HCT116 (cell line): Measurements from ENCODE around the gene EIF4E1B. TPM values are rescaled to one million over a fixed set of nuclear protein-coding genes. Genes with fewer than 3 reads are reported as not detected.
A peak's percentile ranks its signal among the peaks of the same experiment; 100 is the strongest.

Experiments
- ATAC-seq: fragments of 200-7000 bp; cut with Tn5 transposase; 2 replicates; pipeline ENCODE4 v1.9.1; 2020; ENCODE audit warnings: mild to moderate bottlenecking, moderate library complexity
- BruUV-seq: library from RNA; stranded (reverse); fragments of 400-500 nt; replicated peaks from 2 replicates; lab custom pipeline; 2021; lab: Mats Ljungman, UMichigan
- CTCF ChIA-PET: fragments of 300-600 bp; sonication (Branson Sonifier 250); formaldehyde crosslinking; loops from one replicate; lab custom pipeline; 2021; ENCODE audit warnings: antibody characterized with exemption; lab: Charles Lee
- POLR2A ChIA-PET: fragments of 300-600, 350-600 bp; sonication (Branson Sonifier 250); formaldehyde crosslinking; loops from one replicate; lab custom pipeline; 2021; ENCODE audit warnings: antibody characterized with exemption; lab: Charles Lee
- RAD21 ChIA-PET, 2 experiments: fragments of 300-600 bp; sonication (Branson Sonifier 250); formaldehyde crosslinking; loops; one replicate each; lab custom pipeline; 2023; ENCODE audit warnings: low total read pairs in 2 of 2; ENCODE audit not compliant: uncharacterized antibody in 2 of 2, unreplicated experiment in 2 of 2, low non-redundant PET in 1 of 2; lab: Charles Lee
- DNase-seq: peaks from one replicate; pipeline ENCODE4 v3.0.0-alpha.2; 2010; ENCODE audit warnings: low read depth, low spot score
- H2AFZ ChIP-seq: fragments of 200-600 bp; shearing (Covaris generic), sonication (generic); 2 replicates; pipeline ENCODE4 v1.6.1; 2017; ENCODE audit warnings: low read depth, mixed run types, mixed read lengths, antibody characterized with exemption, low read length; ENCODE audit not compliant: poor library complexity, severe bottlenecking
- H3K27ac ChIP-seq: 2 replicates; pipeline ENCODE4 v1.5.1; 2012; ENCODE audit warnings: low read depth, low read length
- H3K27me3 ChIP-seq: fragments of 200-600 bp; sonication (generic); 2 replicates; pipeline ENCODE4 v1.6.1; 2016; ENCODE audit warnings: mixed run types, low read length, mixed read lengths; ENCODE audit not compliant: insufficient read depth
- H3K36me3 ChIP-seq, 2 experiments: fragments of 200-500 bp in 1 of 2; fragments of 200-600 bp in 1 of 2; sonication (Bioruptor generic) in 1 of 2; sonication (generic) in 1 of 2; 2 replicates each; pipeline versions ENCODE4 v1.5.1 to v1.6.1; 2014 to 2016; ENCODE audit warnings: low read length in 2 of 2, inconsistent platforms in 1 of 2, mixed read lengths in 1 of 2, mixed run types in 1 of 2; ENCODE audit not compliant: insufficient read depth in 2 of 2, control insufficient read depth in 1 of 2
- H3K4me1 ChIP-seq, 2 experiments: fragments of 200-600 bp in 1 of 2; sonication (generic) in 1 of 2; 2 replicates each; pipeline versions ENCODE4 v1.5.1 to v1.6.1; 2012 to 2017; ENCODE audit warnings: low read length in 2 of 2, inconsistent platforms in 1 of 2, mild to moderate bottlenecking in 1 of 2, mixed read lengths in 1 of 2, mixed run types in 1 of 2, moderate library complexity in 1 of 2; ENCODE audit not compliant: insufficient read depth in 2 of 2, control insufficient read depth in 1 of 2
- H3K4me2 ChIP-seq: fragments of 200-600 bp; sonication (generic); 2 replicates; pipeline ENCODE4 v1.6.1; 2017; ENCODE audit warnings: mixed run types, low read length, mixed read lengths
- H3K4me3 ChIP-seq, 2 experiments: fragments of 200-600 bp in 1 of 2; sonication (generic) in 1 of 2; replicated peaks in 1 of 2; 2 replicates each; pipeline ENCODE4 v1.5.1; 2011 to 2016; ENCODE audit warnings: low read length in 2 of 2, control low read depth in 1 of 2, low read depth in 1 of 2, mild to moderate bottlenecking in 1 of 2, mixed read lengths in 1 of 2, mixed run types in 1 of 2
- H3K79me2 ChIP-seq: fragments of 200-600 bp; sonication (generic); 2 replicates; pipeline ENCODE4 v1.6.1; 2017; ENCODE audit warnings: mild to moderate bottlenecking, mixed run types, low read length, moderate library complexity, mixed read lengths; ENCODE audit not compliant: insufficient read depth
- H3K9ac ChIP-seq: fragments of 200-600 bp; sonication (generic); 2 replicates; pipeline ENCODE4 v1.6.1; 2016; ENCODE audit warnings: low read length, mixed read lengths
- H3K9me2 ChIP-seq: fragments of 200-600 bp; sonication (generic), shearing (Covaris generic); 2 replicates; pipeline ENCODE4 v1.6.1; 2017; ENCODE audit warnings: mixed run types, mild to moderate bottlenecking, moderate library complexity; ENCODE audit not compliant: insufficient read depth
- H3K9me3 ChIP-seq, 2 experiments: fragments of 200-500 bp in 1 of 2; fragments of 200-600 bp in 1 of 2; sonication (Bioruptor generic) in 1 of 2; sonication (generic) in 1 of 2; 2 replicates each; pipeline ENCODE4 v1.6.1; 2014 to 2017; ENCODE audit warnings: low read length in 2 of 2, mixed read lengths in 2 of 2, inconsistent platforms in 1 of 2, low read depth in 1 of 2, mild to moderate bottlenecking in 1 of 2, mixed run types in 1 of 2, moderate library complexity in 1 of 2; ENCODE audit not compliant: control insufficient read depth in 1 of 2, insufficient read depth in 1 of 2
- H4K20me1 ChIP-seq: fragments of 200-600 bp; sonication (generic), shearing (Covaris generic); 2 replicates; pipeline ENCODE4 v1.6.1; 2017; ENCODE audit warnings: mixed run types, mild to moderate bottlenecking, moderate library complexity; ENCODE audit not compliant: insufficient read depth
- CBX3 ChIP-seq: IDR thresholded peaks from 2 replicates; pipeline ENCODE4 v1.6.1; 2012; ENCODE audit warnings: low read depth
- EZH2 ChIP-seq: fragments of 200-600 bp; sonication (generic); IDR thresholded peaks from 2 replicates; pipeline ENCODE4 v1.6.1; 2017; ENCODE audit warnings: antibody characterized with exemption, mixed run types
- FOSL1 ChIP-seq: IDR thresholded peaks from 2 replicates; pipeline ENCODE4 v1.6.1; 2012; ENCODE audit warnings: low read depth
- MAX ChIP-seq: IDR thresholded peaks from 2 replicates; pipeline ENCODE4 v1.6.1; 2012
- POLR2A ChIP-seq: IDR thresholded peaks from 2 replicates; pipeline ENCODE4 v1.7.0; 2011; ENCODE audit warnings: borderline replicate concordance; ENCODE audit not compliant: insufficient read depth, insufficient read length; ENCODE audit errors: extremely low read depth
- RAD21 ChIP-seq: IDR thresholded peaks from 2 replicates; pipeline ENCODE4 v1.6.1; 2012; ENCODE audit warnings: low read depth, mild to moderate bottlenecking
- SIN3A ChIP-seq: IDR thresholded peaks from 2 replicates; pipeline ENCODE4 v1.6.1; 2012; ENCODE audit warnings: low read depth
- SRF ChIP-seq: IDR thresholded peaks from 2 replicates; pipeline ENCODE4 v1.6.1; 2012; ENCODE audit warnings: low read depth
- intact Hi-C: fragments of 100-400 bp; cut with micrococcal nuclease; formaldehyde crosslinking; loops from 2 replicates; pipeline ENCODE4 v1.10.0; 2022
- total RNA-seq: library from RNA; stranded (reverse); gene quantifications from one replicate; pipeline ENCODE4 v1.2.1, GENCODE V29; 2021; ENCODE audit not compliant: unreplicated experiment
- TF ChIP-seq, protein P1 (sequence below): IDR thresholded peaks from 2 replicates; pipeline ENCODE4 v1.6.1; 2012
- TF ChIP-seq, protein P2 (sequence below): IDR thresholded peaks from 2 replicates; pipeline ENCODE4 v1.6.1; 2012; ENCODE audit warnings: low read depth

EIF4E1B gene
- total RNA-seq, 1 experiment from 2014 or later = 0.07 TPM

DNA sequence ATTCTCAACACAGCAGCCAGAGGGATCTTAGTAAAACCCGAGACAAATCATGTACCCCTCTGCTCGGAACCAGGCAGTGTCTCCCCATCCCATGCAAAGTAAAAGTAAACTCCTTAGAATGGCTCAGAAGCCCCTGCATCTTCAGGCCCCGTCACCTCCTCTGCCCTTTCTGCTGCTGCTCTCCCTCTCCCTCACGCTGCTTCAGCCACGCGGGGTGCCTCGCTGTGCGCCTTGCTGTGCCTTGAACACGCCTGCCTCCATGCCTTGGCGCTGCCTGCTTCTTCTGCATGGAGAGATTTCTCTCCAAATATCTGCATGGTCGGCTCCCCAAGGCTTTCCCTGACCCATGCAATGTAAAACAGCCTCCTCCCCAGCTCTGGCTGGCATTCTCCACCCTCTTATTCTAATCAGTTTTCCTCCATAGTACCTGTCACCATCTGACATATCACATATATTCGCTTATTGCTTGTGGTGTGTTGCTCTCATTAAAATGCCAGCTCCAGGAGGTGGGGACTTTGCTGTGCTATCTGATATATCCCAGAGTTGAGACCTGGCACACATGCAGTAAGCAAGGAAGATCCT lies 28.5 kb upstream of the EIF4E1B start:
- H2AFZ ChIP-seq = no peak overlapping the region
- H3K27ac ChIP-seq = no peak overlapping the region
- no peak overlapping the region for H3K4me3 ChIP-seq
- POLR2A ChIA-PET = no interaction called here
- H3K79me2 ChIP-seq = peaks cover 25% of the 10 kb centered on the region
- H3K4me1 ChIP-seq = peaks cover 7 to 10% of the 10 kb centered on the region in 2 experiments; a peak in 3 of 4 replicates
- H3K4me2 ChIP-seq = no peak overlapping the region
- H3K27me3 ChIP-seq = no peaks in the 10 kb centered on the region
- DNase-seq (no peak), ATAC-seq (no peak)
- no peaks in the 10 kb centered on the region for H4K20me1 ChIP-seq
- peaks cover 5 to 7% of the 10 kb centered on the region in 2 experiments; a peak in 3 of 4 replicates for H3K36me3 ChIP-seq
- intact Hi-C loops = no loop called here
- RAD21 ChIA-PET = no interaction called here
- no peaks in the 10 kb centered on the region for H3K9me2 ChIP-seq
- H3K9me3 ChIP-seq = no peaks in the 10 kb centered on the region
- no TSS peak for BruUV-seq
- no peak for TF ChIP-seq FOSL1
- TF ChIP-seq CBX3 = no peak
- TF ChIP-seq SRF = no peak
- TF ChIP-seq, protein P1, sequence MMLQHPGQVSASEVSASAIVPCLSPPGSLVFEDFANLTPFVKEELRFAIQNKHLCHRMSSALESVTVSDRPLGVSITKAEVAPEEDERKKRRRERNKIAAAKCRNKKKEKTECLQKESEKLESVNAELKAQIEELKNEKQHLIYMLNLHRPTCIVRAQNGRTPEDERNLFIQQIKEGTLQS = no peak
- H3K9ac ChIP-seq = no peak overlapping the region
- CTCF ChIA-PET = no interaction called here

- intact Hi-C loops = no loop called here
- no peaks in the 10 kb centered on the region for H3K9me3 ChIP-seq
- ChIA-PET CTCF (no interaction called here), POLR2A (interaction anchor here (1.0 kb wide), 1 partner anchor 65 kb away, joined by 3 read pairs; the partner anchor contains the start of gene RNF44), RAD21 (no interaction called here)
- no peak overlapping the region for H3K4me3 ChIP-seq
- H3K36me3 ChIP-seq = peaks cover 5 to 6% of the 10 kb centered on the region in 2 experiments; a peak in 3 of 4 replicates
- H3K79me2 ChIP-seq = peaks cover 30% of the 10 kb centered on the region
- no peak overlapping the region for H3K27ac ChIP-seq
- BruUV-seq = no TSS peak
- H3K9me2 ChIP-seq = no peaks in the 10 kb centered on the region
- no peak overlapping the region for H3K9ac ChIP-seq
- no peaks in the 10 kb centered on the region for H4K20me1 ChIP-seq
- peaks cover 7 to 10% of the 10 kb centered on the region in 2 experiments; a peak in 3 of 4 replicates for H3K4me1 ChIP-seq
- peak overlapping the region; percentile 4; the same call in 1 of the 2 replicates for H3K4me2 ChIP-seq
- TF ChIP-seq SRF (no peak), RAD21 (no peak), EZH2 (no peak), SIN3A (no peak), MAX (no peak), POLR2A (no peak)
- TF ChIP-seq, protein P2, sequence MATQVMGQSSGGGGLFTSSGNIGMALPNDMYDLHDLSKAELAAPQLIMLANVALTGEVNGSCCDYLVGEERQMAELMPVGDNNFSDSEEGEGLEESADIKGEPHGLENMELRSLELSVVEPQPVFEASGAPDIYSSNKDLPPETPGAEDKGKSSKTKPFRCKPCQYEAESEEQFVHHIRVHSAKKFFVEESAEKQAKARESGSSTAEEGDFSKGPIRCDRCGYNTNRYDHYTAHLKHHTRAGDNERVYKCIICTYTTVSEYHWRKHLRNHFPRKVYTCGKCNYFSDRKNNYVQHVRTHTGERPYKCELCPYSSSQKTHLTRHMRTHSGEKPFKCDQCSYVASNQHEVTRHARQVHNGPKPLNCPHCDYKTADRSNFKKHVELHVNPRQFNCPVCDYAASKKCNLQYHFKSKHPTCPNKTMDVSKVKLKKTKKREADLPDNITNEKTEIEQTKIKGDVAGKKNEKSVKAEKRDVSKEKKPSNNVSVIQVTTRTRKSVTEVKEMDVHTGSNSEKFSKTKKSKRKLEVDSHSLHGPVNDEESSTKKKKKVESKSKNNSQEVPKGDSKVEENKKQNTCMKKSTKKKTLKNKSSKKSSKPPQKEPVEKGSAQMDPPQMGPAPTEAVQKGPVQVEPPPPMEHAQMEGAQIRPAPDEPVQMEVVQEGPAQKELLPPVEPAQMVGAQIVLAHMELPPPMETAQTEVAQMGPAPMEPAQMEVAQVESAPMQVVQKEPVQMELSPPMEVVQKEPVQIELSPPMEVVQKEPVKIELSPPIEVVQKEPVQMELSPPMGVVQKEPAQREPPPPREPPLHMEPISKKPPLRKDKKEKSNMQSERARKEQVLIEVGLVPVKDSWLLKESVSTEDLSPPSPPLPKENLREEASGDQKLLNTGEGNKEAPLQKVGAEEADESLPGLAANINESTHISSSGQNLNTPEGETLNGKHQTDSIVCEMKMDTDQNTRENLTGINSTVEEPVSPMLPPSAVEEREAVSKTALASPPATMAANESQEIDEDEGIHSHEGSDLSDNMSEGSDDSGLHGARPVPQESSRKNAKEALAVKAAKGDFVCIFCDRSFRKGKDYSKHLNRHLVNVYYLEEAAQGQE = no peak
- H3K27me3 ChIP-seq = no peaks in the 10 kb centered on the region
- no peak overlapping the region for H2AFZ ChIP-seq
- ATAC-seq (peak; percentile 36), DNase-seq (no peak)
These were observed 27.4 kb upstream of the EIF4E1B start for GRCh38 chr5:176603091-176603490.
